HG03565 (cell line): Measurements from ENCODE around the gene TULP4.
A peak's percentile ranks its signal among the peaks of the same experiment; 100 is the strongest.
"Not testable (repeated sequence)": the region's sequence is repeated elsewhere in the genome, so short reads cannot be mapped to it uniquely, and the experiment has no call there.

Experiments used
- ATAC-seq: cut with Tn5 transposase; IDR thresholded peaks from one replicate; pipeline ENCODE4 v1.9.1; 2021; ENCODE audit warnings: mild to moderate bottlenecking, moderate library complexity; ENCODE audit not compliant: unreplicated experiment

The TULP4 gene

DNA sequence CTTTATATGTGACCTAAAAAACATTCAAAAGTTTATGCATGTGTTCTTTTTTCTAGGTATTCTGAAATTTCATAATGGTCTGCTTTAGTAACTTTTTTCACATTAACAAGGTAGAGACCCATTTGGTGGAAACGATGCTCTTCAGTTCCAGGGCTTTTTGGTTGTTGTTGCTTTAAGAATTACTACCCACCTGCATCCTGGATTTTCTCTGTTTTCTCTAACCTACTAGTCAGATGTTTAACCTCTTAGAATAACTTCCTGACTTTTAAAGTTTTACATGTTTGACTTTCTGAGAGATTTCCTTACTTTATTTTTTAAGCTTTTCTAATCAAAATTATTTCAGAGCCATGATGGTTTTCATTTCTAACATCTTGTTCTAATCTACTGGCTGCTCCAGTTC is 14.9 kb downstream of the TULP4 start:
- ATAC-seq: no peak

DNA sequence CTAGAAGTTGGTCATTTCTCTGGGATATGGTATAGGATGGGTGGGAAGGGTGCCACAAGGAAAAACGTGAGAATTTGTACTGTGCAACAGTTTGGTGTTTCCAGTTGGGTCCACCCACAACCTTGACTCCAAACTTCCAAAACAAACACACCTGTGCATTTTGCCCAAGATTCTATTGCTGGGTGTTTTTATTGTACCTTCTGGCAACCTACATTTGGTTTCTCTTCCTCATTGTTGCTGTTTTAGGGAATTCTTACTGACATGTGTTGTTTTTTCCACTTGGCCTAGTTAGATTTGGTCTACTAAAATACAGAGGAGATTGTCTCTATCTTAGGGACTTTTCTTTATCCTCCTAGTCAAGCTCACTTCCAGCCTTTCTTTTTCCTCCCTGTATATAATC is 16.7 kb downstream of the TULP4 start:
- ATAC-seq: no peak

- ATAC-seq: no peak
Observed at GRCh38 chr6:158329531-158329930, 17.3 kb downstream of the TULP4 start.

GRCh38 chr6:158330016-158330415 is 17.8 kb downstream of the TULP4 start:
- no peak for ATAC-seq

- no peak for ATAC-seq
Observed at GRCh38 chr6:158332237-158332636, 20.0 kb downstream of the TULP4 start.

- no peak for ATAC-seq
Observed at GRCh38 chr6:158333094-158333493, 20.8 kb downstream of the TULP4 start.

DNA sequence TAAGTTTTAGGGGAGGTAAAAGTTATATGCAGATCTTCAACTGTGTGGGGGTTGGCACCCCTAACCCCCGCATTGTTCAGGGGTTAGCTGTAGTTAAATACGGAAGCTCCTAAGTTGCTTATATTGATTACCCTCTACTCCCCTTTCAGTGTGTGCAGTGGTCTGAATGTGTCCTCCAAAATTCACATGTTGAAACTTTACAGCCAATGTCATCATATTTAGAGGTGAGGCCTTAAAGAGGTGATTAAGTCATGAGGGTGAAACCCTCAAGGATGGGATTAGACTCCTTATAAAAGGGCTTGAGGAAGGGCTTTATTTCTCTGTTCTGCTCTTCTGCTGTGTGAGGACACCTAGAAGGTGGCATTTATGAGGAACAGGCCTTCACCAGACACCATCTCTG is 22.3 kb downstream of the TULP4 start:
- ATAC-seq: no peak

DNA sequence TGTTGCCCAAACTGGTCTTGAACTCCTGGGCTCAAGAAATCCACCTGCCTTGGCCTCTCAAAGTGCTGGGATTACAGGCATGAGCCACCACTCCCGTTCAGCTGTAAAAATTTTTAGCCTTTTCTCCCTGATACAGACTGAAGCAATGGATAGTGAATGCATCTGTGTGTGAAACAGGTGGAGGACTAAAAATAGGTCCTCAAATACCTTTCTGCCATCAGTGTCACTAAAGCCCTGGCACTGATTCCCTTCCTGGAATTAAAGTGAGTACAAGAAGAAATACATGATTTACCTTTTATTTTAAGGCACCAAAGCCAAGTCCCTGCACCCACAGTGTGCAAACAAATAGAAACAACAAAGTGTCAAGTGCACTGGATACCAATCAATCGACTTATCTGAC is 25.1 kb downstream of the TULP4 start:
- no peak for ATAC-seq

- no peak for ATAC-seq
Observed at GRCh38 chr6:158338311-158339112, 26.2 kb downstream of the TULP4 start.

- not testable (repeated sequence) for ATAC-seq
Observed at GRCh38 chr6:158339197-158339596, 26.9 kb downstream of the TULP4 start.

DNA sequence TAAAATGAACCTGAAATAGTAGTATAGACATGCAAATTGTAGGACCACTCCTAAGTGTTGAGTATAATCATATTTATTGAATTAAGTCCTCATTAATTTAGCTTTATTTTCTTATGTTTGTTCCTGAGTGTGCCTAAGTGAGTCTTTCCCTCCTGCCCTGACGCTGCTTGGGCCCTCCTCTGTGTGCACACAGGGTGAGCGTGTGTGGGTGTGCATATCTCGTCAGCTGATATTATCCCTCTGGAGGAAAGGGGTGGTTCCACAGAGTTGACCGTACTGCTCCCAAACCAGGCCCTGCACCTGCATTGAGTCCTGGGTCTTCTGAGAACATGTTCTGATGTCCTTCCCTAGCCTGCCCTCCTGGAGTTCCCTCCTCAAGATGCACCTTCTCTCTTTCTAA is 28.0 kb downstream of the TULP4 start:
- no peak for ATAC-seq

DNA sequence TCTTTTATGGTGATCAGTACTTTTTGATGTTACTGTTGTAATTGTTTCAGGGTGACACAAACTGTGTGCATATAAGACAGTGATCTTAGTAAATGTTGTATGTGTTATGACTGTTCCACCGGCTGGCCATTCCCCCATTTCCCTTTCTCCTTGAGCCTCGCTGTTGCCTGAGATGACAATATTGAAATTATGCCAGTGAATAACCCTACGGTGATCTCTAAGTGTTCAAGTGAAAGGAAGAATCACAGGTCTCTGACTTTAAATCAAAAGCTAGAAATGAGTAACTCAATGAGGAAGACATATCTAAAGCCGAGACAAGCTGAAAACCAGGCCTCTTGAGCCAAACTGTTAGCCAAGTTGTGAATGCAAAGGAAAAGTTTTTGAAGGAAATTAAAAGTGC is 32.3 kb downstream of the TULP4 start:
- peak; percentile 73 for ATAC-seq

- not testable (repeated sequence) for ATAC-seq
Observed at GRCh38 chr6:158345444-158345843, 33.2 kb downstream of the TULP4 start.

- ATAC-seq: no peak
Observed at GRCh38 chr6:158347335-158347734, 35.1 kb downstream of the TULP4 start.

- ATAC-seq: not testable (repeated sequence)
Observed at GRCh38 chr6:158348737-158349504, 36.7 kb downstream of the TULP4 start.

GRCh38 chr6:158349505-158350275 is 37.4 kb downstream of the TULP4 start:
- not testable (repeated sequence) for ATAC-seq

DNA sequence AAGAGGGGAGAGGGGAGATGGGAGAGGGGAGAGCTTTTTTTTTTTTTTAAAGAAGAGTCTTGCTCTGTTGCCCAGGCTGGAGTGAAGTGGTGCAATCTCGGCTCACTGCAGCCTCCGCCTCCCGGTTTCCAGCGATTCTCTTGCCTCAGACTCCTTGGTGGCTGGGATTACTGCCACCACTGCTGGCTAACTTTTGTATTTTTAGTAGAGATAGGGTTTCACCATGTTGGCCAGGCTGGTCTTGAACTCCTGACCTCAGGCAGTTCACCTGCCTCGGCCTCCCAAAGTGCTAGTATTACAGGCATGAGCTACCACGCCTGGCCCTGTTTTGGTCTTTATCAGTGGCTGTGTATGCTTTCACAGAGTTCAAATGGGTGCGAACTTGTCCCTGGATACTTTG is 38.5 kb downstream of the TULP4 start:
- not testable (repeated sequence) for ATAC-seq

GRCh38 chr6:158353883-158354877 is 41.9 kb downstream of the TULP4 start:
- no peak for ATAC-seq

DNA sequence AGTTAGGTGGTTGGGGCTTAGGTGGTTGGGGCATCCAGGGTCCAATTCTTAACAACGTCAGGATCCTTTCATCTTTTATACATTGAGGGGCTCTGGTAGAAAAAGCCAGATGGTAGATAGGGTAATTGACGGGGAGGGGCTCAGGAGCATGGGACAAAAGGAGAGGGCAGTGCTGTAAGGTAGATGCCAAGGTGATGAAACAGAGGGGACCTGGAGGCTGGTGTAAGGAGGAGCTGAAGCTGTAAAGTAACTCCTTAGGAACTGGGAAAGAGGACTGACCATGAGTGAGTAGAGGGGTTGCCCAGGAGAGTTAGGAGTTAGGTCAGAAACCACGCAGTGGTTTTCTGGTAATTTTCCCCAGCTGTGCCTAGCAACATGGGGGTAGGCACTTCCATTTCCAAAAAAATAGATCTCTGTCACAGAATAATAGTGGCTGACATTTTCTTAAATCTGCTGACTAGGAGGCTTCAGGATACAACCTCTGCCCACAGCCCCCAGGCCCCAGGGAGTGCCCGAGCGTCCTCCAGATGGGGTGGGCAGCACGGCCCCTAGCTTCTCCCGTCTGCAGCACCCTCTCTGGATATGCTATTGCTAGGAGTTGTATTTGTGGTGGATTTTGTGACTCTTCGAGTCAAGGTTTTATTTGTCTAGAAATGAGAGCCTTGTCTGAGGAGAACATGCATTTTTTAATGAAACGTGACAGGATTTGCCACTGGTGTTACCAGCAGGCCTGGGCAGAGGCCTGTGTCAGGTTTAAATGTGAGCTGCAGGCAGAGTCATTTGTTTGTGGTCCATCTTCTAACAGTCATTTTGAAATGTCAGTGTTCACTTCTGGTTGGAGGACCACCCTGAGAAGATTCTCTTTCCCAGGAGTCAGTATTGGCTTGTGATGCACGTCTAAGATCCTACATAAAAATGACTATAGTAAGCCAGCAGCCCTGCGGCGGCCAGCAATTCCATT is 44.6 kb downstream of the TULP4 start:
- ATAC-seq: peak; percentile 27
